GM23338 (cell line): ENCODE data around the gene NT5C. TPM values are rescaled to one million over a fixed set of nuclear protein-coding genes. Genes with fewer than 3 reads are reported as not detected.

Source experiments
- ATAC-seq: fragments of 200-7000 bp; cut with Tn5 transposase; 3 replicates; pipeline ENCODE4 v1.9.1; 2020
- DNase-seq: peaks from one replicate; pipeline ENCODE4 v3.0.0-alpha.2; 2015; ENCODE audit warnings: low spot score
- H2AFZ ChIP-seq: fragments of 200-600 bp; sonication (generic); 2 replicates; pipeline ENCODE4 v1.8.0; 2016; ENCODE audit warnings: antibody characterized with exemption, mild to moderate bottlenecking, moderate library complexity
- H3F3A ChIP-seq: fragments of 200-600 bp; sonication (generic); replicated peaks from 2 replicates; pipeline ENCODE4 v1.8.0; 2017; ENCODE audit warnings: antibody characterized with exemption, mixed run types, low read depth
- H3K27ac ChIP-seq: fragments of 200-600 bp; sonication (generic); 2 replicates; pipeline ENCODE4 v1.6.1; 2016; ENCODE audit warnings: low read depth
- H3K27me3 ChIP-seq: fragments of 200-600 bp; sonication (generic); 2 replicates; pipeline ENCODE4 v1.8.0; 2016; ENCODE audit warnings: mild to moderate bottlenecking, mixed run types, moderate library complexity; ENCODE audit not compliant: insufficient read depth
- H3K36me3 ChIP-seq: fragments of 200-600 bp; sonication (generic); 2 replicates; pipeline ENCODE4 v1.8.0; 2016; ENCODE audit warnings: mild to moderate bottlenecking; ENCODE audit not compliant: insufficient read depth
- H3K4me1 ChIP-seq: fragments of 200-600 bp; sonication (generic); 2 replicates; pipeline ENCODE4 v1.8.0; 2016; ENCODE audit warnings: mild to moderate bottlenecking, moderate library complexity; ENCODE audit not compliant: insufficient read depth
- H3K4me2 ChIP-seq: fragments of 200-600 bp; sonication (generic); 2 replicates; pipeline ENCODE4 v1.7.1; 2017; ENCODE audit warnings: mixed run types
- H3K4me3 ChIP-seq: fragments of 200-600 bp; sonication (generic); 2 replicates; pipeline ENCODE4 v1.6.1; 2016; ENCODE audit warnings: mixed run types
- H3K79me2 ChIP-seq: fragments of 200-600 bp; sonication (generic); replicated peaks from 2 replicates; pipeline ENCODE4 v1.8.0; 2017; ENCODE audit warnings: mild to moderate bottlenecking; ENCODE audit not compliant: insufficient read depth
- H3K9me2 ChIP-seq: fragments of 200-600 bp; sonication (generic); 2 replicates; pipeline ENCODE4 v1.8.0; 2017; ENCODE audit not compliant: insufficient read depth
- H4K20me1 ChIP-seq: fragments of 200-600 bp; sonication (generic); replicated peaks from 2 replicates; pipeline ENCODE4 v1.8.0; 2017; ENCODE audit warnings: mild to moderate bottlenecking; ENCODE audit not compliant: insufficient read depth
- H3K27ac Mint-ChIP-seq: 2 replicates; pipeline ENCODE4 v1.8.0; 2020; ENCODE audit warnings: inconsistent platforms, mild to moderate bottlenecking, moderate library complexity, mixed read lengths
- H3K27me3 Mint-ChIP-seq: 3 replicates; pipeline ENCODE4 v1.8.0; 2022; ENCODE audit warnings: low read depth, mild to moderate bottlenecking, moderate library complexity, mixed read lengths, inconsistent platforms; ENCODE audit not compliant: insufficient read depth, poor library complexity
- H3K36me3 Mint-ChIP-seq: 3 replicates; pipeline ENCODE4 v1.8.0; 2021; ENCODE audit warnings: low read depth, mild to moderate bottlenecking, inconsistent platforms, moderate library complexity, mixed read lengths
- H3K4me1 Mint-ChIP-seq: 3 replicates; pipeline ENCODE4 v1.8.0; 2020; ENCODE audit warnings: mild to moderate bottlenecking, inconsistent platforms, mixed read lengths
- H3K4me3 Mint-ChIP-seq: 3 replicates; pipeline ENCODE4 v1.8.0; 2021; ENCODE audit warnings: moderate library complexity, mild to moderate bottlenecking, inconsistent platforms, mixed read lengths
- H3K9me3 Mint-ChIP-seq: 3 replicates; pipeline ENCODE4 v1.8.0; 2020; ENCODE audit warnings: moderate library complexity, mild to moderate bottlenecking, inconsistent platforms, mixed read lengths
- CREB1 ChIP-seq: fragments of 250-450 bp; sonication (Bioruptor Pico); IDR thresholded peaks from 2 replicates; pipeline ENCODE4 v1.5.0; 2020; ENCODE audit warnings: low read depth, mild to moderate bottlenecking, moderate library complexity
- ETS1 ChIP-seq: IDR thresholded peaks from 2 replicates; pipeline ENCODE4 v1.6.1; 2016; ENCODE audit warnings: antibody characterized with exemption
- EZH2 ChIP-seq: fragments of 200-600 bp; sonication (generic); IDR thresholded peaks from one replicate; pipeline ENCODE4 v1.8.0; 2017; ENCODE audit warnings: antibody characterized with exemption, mild to moderate bottlenecking, low read depth; ENCODE audit not compliant: unreplicated experiment
- EZH2phosphoT487 ChIP-seq: fragments of 200-600 bp; sonication (generic); IDR thresholded peaks from one replicate; pipeline ENCODE4 v1.8.1; 2018; ENCODE audit warnings: antibody characterized with exemption; ENCODE audit not compliant: unreplicated experiment
- JUNB ChIP-seq: IDR thresholded peaks from one replicate; pipeline ENCODE4 v1.6.1; 2016; ENCODE audit warnings: antibody characterized with exemption; ENCODE audit not compliant: unreplicated experiment
- NANOG ChIP-seq: IDR thresholded peaks from 2 replicates; pipeline ENCODE4 v1.6.1; 2016; ENCODE audit warnings: antibody characterized with exemption, borderline replicate concordance
- REST ChIP-seq: IDR thresholded peaks from one replicate; pipeline ENCODE4 v1.6.1; 2018; ENCODE audit warnings: antibody characterized with exemption; ENCODE audit not compliant: unreplicated experiment
- STAT1 ChIP-seq: IDR thresholded peaks from one replicate; pipeline ENCODE4 v1.6.1; 2016; ENCODE audit warnings: antibody characterized with exemption; ENCODE audit not compliant: unreplicated experiment
- ZNF331 ChIP-seq: fragments of 250-450 bp; sonication (Bioruptor Pico); IDR thresholded peaks from 2 replicates; pipeline ENCODE4 v1.5.0; 2020; ENCODE audit warnings: low read depth, mild to moderate bottlenecking, moderate library complexity
- polyA plus RNA-seq: library from polyadenylated mRNA; unstranded; fragments of >200 nt; fragmentation: Nextera tagmentation; extraction: Ambion mirVana; gene quantifications from 2 replicates; pipeline ENCODE4 v1.2.1, GENCODE V29; 2016
- total RNA-seq: library from RNA; depleted of rRNA; stranded (reverse); fragments of >200 nt; shearing (Covaris generic); gene quantifications from 2 replicates; pipeline ENCODE4 v1.2.3, GENCODE V29; 2014
- TF ChIP-seq, protein P1 (sequence below): fragments of 250-450 bp; sonication (Bioruptor Pico); IDR thresholded peaks from 2 replicates; pipeline ENCODE4 v1.5.0; 2020; ENCODE audit warnings: mild to moderate bottlenecking, moderate library complexity

The NT5C gene
- total and polyA plus RNA-seq, 2 experiments from 2014 or later, result 91.7 to 120 TPM

GRCh38 chr17:75163074-75163473, 31.5 kb upstream of the NT5C start:
- Histone ChIP-seq H3K4me1 (no peaks in the 10 kb centered on the region), H4K20me1 (peaks cover 14% of the 10 kb centered on the region; the same call in 1 of the 2 replicates), H3K4me3 (no peak overlapping the region), H2AFZ (no peak overlapping the region), H3K9me2 (no peaks in the 10 kb centered on the region), H3K27me3 (no peaks in the 10 kb centered on the region), H3F3A (peaks cover 27% of the 10 kb centered on the region), H3K27ac (no peak overlapping the region), H3K79me2 (0 out of 2 replicates have a peak, but pooled peaks cover 7% of the 10 kb centered on the region), H3K36me3 (peaks cover 16% of the 10 kb centered on the region), H3K4me2 (no peak overlapping the region)
- TF ChIP-seq ZNF331 (CRISPR knock-in tag), result no peak
- TF ChIP-seq ETS1, result no peak
- TF ChIP-seq CREB1, result no peak
- TF ChIP-seq EZH2phosphoT487, result no peak
- TF ChIP-seq REST, result no peak
- no peak for TF ChIP-seq STAT1
- TF ChIP-seq JUNB, result no peak
- TF ChIP-seq EZH2, result no peak
- TF ChIP-seq NANOG, result no peak
- TF ChIP-seq, protein P1, sequence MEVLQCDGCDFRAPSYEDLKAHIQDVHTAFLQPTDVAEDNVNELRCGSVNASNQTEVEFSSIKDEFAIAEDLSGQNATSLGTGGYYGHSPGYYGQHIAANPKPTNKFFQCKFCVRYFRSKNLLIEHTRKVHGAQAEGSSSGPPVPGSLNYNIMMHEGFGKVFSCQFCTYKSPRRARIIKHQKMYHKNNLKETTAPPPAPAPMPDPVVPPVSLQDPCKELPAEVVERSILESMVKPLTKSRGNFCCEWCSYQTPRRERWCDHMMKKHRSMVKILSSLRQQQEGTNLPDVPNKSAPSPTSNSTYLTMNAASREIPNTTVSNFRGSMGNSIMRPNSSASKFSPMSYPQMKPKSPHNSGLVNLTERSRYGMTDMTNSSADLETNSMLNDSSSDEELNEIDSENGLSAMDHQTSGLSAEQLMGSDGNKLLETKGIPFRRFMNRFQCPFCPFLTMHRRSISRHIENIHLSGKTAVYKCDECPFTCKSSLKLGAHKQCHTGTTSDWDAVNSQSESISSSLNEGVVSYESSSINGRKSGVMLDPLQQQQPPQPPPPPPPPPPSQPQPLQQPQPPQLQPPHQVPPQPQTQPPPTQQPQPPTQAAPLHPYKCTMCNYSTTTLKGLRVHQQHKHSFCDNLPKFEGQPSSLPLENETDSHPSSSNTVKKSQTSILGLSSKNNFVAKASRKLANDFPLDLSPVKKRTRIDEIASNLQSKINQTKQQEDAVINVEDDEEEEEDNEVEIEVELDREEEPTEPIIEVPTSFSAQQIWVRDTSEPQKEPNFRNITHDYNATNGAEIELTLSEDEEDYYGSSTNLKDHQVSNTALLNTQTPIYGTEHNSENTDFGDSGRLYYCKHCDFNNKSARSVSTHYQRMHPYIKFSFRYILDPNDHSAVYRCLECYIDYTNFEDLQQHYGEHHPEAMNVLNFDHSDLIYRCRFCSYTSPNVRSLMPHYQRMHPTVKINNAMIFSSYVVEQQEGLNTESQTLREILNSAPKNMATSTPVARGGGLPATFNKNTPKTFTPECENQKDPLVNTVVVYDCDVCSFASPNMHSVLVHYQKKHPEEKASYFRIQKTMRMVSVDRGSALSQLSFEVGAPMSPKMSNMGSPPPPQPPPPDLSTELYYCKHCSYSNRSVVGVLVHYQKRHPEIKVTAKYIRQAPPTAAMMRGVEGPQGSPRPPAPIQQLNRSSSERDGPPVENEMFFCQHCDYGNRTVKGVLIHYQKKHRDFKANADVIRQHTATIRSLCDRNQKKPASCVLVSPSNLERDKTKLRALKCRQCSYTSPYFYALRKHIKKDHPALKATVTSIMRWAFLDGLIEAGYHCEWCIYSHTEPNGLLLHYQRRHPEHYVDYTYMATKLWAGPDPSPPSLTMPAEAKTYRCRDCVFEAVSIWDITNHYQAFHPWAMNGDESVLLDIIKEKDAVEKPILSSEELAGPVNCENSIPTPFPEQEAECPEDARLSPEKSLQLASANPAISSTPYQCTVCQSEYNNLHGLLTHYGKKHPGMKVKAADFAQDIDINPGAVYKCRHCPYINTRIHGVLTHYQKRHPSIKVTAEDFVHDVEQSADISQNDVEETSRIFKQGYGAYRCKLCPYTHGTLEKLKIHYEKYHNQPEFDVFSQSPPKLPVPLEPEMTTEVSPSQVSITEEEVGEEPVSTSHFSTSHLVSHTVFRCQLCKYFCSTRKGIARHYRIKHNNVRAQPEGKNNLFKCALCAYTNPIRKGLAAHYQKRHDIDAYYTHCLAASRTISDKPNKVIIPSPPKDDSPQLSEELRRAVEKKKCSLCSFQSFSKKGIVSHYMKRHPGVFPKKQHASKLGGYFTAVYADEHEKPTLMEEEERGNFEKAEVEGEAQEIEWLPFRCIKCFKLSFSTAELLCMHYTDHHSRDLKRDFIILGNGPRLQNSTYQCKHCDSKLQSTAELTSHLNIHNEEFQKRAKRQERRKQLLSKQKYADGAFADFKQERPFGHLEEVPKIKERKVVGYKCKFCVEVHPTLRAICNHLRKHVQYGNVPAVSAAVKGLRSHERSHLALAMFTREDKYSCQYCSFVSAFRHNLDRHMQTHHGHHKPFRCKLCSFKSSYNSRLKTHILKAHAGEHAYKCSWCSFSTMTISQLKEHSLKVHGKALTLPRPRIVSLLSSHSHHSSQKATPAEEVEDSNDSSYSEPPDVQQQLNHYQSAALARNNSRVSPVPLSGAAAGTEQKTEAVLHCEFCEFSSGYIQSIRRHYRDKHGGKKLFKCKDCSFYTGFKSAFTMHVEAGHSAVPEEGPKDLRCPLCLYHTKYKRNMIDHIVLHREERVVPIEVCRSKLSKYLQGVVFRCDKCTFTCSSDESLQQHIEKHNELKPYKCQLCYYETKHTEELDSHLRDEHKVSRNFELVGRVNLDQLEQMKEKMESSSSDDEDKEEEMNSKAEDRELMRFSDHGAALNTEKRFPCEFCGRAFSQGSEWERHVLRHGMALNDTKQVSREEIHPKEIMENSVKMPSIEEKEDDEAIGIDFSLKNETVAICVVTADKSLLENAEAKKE (CRISPR knock-in tag), result no peak
- no peak for ATAC-seq
- Mint-ChIP-seq H3K27ac (no peak overlapping the region), H3K4me1 (no peaks in the 10 kb centered on the region), H3K9me3 (no peaks in the 10 kb centered on the region), H3K36me3 (peaks cover 44% of the 10 kb centered on the region), H3K27me3 (peaks cover 10% of the 10 kb centered on the region), H3K4me3 (no peak overlapping the region)
- DNase-seq, result no peak
